Stimulated activated CD8-positive, alpha-beta memory T cell treated with anti-CD3 and anti-CD28 coated beads, Interleukin-12 subunit alpha, Interleukin-12 subunit beta, amount 100 ng/mL, for 4 hours (primary cell): ENCODE data around the gene SRC.

Experiments
- DNase-seq: peaks from one replicate; pipeline ENCODE4 v3.0.0-alpha.2; 2020; ENCODE audit warnings: low read depth

SRC gene

DNA sequence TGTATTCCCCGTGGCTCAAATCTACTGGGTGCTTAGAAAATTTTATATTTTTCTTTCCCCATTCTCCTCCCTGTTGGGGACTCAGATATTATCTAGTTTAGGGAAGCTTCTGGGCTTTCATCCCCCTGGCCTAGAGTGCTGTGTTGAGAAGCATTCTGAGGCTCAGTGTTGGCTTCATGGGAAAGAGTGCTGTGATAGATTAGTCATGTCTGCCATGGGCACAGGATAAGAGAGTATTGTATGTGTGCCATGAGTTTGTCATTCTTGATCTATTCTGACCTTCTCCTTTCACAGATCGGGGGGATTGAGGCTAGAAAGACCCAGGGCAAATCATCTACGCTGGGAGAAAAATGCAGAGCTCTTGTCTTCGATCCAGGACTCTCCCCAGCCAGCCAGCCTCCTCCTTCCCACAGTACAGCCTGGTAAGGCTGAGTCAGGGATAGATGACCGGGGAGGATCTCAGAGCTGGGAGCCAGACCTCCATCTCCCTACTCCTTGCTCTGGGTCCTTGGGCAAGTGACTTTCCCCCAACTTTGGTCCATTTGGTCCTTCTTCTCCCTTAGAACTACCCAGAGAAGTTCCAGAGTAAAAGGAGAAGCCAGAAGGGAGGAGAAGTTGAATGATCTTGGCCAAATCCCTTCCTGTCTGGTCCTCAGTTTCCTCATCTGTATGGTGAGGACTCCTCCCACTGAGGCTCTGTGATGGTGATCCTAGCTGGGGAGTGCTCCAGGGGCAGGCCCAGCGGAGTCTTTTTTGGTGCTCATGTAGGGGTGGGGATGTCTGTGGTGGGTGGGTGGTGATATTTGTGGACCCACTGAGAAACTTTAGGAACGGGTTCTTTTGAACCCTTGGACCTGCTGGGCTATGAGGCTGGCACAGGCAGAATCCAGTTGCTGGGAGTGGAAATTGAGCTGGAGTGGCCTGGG, 5.0 kb downstream of the SRC start:
- no peak for DNase-seq

DNA sequence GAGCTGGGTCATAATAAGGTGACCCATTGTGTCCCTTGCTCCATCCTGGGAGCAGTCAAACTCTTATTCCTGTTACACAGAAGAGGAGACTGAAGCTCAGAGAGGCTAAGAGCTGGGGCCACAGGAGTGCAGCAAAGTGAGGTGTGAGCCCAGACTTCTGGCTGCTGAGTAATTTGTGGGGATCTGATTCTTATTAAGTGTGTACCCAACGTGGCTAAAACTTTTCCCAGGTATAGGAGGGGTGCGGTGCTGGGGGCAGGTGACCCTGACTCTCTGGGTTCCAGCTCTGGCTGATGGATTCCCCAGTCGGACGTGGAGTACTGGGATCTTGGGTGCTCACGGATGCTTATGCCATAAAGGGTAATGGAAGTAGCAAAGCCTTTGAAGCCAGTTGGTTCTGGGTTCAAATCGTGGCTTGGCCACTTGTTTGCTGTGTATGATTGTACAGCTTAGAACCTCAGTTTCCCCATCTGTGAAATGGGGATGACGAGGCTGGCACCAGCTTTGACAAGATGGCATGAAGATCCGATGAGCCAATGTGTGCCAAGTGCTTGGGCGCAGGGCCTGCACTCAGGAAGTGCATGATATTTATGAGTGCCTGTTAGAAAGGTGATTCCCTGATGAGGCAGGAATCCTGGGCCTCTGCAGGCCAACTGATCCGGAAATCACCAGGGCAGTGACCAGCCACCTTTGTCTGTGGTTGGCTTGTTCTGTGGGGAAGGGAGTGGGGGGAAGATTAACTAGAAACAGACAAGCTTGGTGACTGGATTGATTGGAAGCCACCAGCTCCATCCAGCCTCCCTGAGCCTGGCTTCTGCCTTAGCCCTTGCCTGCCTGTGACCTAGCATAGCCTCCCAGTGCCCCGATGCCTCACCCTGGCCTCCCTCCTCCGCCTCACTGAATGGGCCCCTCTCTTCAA, 6.0 kb downstream of the SRC start:
- no peak for DNase-seq

DNA sequence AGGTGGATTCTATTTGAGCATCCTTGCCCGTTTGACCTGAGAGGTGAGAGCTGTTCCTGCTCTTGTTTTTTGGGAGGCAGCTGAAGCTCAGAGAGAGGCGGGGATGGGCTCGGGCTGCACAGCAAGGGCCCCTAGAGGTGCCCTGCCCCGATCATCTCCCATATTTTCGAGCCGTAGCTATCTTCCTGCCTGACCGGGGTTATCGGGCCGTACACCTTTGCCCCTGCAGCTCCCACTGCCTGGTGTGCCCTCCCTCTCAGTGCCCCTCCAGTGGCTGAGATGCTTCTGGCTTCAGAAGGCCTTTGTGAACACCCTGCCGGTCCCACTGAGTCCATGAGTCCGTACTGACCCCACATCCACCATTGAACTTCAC, 6.7 kb downstream of the SRC start:
- DNase-seq = no peak

DNA sequence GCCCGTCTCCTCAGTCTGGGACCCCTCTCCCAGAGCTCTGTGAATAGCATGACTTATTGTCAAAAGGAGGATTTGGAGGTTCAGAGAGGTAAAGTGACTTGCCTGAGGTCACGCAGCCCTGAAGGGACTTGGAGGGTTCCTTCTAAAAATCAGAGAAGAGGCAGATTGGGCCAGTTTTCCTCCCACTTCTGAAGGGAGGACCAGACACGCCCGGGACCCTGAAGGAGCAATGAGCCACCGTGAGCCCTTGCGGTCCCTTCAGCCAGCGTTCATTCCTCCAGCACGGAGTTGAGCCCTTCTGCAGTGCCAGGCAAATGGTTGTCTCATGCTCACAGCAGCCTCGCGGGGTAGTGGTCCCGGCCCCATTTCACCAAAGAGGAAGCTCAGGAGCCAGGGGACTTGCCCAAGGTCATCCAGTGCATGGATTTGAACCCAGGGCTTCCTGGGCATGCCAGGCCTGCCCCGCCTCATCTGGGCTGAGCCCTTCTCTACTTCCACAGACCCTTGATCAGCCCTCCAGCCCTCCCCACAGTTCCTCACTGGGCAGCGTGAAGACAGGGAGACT, 7.4 kb downstream of the SRC start:
- DNase-seq = no peak

GRCh38 chr20:37354210-37355195, 8.6 kb downstream of the SRC start:
- no peak for DNase-seq

DNA sequence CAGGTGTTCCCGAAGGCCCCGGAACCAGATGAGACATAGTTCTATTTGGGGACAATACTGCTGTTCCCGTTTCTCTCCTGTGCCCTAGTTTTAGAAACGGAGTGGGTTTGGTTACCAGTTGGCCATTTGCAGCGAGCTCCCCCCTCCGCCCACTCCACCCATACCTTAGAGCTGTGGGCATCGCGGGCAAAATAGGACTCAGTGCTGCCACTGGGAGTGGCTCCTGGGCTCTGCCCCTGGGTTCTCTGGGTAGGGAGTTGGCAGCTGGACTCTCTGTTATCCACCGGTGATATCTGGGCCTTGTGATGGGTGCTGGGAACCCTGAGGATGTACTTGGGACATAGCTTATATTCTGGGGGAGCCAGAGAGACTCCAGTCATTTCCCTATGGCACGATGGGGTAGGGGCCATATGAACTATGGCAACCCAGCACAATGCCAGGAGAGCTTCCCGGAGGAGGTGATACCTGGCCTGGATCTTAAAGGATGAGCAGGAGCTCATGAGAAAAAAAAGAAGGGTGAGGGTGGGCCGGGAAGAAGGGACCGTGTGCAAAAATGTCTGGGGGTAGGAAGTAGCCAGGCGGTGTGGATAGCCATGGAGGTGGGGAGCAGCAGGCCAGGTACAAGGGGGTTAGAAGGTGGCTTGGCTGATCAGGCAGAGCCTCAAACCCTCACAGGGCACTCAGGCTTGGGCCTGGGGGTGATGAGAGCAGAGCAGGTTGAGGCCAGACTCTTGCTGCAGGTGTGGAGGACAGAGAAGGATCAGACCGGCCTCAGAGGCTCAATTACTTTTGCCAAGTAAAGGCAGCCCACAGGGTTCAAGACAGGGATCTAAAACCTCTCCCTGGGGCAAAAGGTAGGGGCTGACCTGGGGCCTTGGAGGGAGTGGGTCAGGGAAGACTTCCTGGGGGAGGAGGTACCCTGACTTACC, 9.6 kb downstream of the SRC start:
- DNase-seq = no peak

DNA sequence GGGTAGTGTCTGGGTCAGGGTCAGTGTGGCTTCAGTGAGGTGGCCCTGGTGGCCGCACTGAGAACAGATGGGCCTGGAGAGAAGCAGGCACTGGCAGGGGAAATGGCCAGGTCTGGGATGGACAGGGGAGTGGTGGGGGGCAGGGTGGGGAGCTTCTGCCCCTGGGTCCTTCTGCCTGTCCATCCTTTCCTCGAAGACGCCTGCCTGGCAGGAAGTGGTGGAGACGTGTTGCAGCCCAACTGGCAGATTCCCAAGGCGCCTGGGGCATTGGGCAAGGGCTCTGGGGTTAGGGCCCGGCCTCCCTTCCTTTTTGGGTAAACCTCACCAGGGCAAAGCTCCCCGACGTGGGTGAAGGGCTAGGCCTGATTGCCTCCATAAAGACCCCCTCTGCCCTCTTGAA, 10.4 kb downstream of the SRC start:
- DNase-seq = no peak

- no peak for DNase-seq
Measured at GRCh38 chr20:37356961-37357371, 11.0 kb downstream of the SRC start.

DNA sequence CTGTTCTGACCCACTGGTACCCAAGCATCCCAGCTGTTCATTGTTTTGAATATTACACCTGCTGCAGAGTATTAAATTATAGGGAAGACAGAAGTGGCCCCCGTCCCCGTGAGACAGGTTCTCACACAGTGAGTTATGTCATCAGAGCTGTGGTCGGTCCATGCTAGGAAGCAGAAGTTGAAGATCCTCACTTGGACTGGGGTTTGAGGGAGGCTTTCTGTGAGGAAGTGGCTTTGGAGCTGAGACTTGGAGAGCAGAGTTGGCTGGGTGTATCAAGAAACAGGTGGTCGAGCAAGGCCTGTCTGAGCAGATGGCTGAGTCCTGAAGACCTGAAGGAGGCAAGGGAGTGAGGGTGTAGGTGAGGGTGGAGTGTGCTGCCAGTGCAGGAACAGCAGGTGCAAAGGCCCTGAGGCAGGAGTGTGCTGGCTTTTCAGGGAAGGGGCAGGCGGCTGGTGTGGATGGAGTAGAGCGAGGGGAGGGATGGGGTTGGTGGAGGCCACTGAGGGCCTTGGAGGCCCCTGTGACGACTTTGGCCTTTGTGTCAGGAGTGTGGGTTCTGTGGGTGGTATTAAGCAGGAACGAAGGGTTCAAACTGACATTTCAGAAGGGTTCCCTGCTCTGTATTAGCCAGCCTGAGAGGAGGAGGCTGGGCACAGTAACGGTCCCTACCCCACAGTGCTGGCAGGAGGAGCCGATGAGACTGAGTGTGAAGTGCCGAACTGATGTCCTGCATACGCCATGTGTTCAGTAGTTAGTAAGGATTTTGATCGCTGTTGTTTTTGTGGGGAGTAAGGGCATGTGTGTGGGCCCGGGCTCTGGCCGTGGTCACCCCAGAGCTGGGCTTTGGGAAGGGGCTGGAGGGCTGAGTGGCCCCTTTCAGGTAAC, 11.8 kb downstream of the SRC start:
- no peak for DNase-seq

DNA sequence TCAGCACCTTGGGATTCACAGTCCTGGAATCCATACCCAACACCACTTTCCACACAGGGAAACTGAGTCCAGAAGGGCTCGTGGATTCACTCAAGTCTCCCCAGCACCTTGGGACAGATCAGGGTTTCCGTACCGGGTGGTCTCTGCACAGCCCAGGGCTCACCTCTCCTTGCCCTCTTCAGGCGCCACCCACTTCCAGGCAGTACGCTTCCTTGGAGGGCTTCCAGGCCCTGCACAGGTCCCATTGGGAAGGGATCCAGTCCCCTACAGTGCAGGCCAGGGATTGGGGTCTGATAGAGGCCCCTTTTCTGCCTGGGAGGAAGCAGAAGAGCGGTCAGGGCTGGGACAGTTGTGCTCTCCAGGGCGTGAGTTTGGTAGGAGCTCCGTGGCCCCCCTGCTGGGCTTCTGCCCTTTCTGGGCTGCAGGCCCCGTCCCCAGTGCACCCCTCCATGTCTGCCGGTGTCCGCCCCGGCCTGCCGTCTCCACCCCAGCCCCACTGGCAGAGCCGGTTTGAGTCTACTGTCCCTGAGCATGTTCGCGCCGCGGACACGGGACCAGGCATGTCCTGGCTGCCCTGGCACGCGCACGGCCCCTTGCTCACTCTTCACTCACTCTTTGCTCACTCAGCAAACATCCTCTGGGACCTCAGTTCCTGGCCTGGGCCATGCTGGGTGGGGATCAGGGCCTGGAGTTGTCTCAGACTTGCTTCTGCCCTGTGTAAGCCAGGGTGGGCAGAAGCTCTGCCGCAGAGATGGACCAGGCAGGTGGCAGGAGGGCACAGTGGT, 12.6 kb downstream of the SRC start:
- DNase-seq = no peak

GRCh38 chr20:37359331-37359730, 13.4 kb downstream of the SRC start:
- no peak for DNase-seq

DNA sequence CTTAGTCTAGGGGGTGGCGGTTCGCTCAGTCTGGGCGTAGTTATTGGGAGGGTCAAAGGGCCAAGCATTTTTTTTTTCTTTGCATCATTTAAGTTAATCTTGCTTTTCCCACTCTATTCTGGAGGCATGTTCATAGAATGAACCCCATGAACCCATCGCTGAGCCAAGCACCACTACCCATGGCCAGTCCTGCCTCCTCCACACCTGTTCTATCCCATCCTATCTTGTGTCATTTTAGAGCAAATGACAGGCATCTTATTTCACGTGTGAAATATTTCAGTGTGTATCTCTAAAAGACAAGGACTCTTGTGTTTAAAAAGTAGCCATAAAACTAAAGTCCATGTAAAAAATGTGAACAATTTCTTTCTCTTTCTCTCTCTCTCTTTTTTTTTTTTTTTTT, 13.9 kb downstream of the SRC start:
- DNase-seq = no peak

DNA sequence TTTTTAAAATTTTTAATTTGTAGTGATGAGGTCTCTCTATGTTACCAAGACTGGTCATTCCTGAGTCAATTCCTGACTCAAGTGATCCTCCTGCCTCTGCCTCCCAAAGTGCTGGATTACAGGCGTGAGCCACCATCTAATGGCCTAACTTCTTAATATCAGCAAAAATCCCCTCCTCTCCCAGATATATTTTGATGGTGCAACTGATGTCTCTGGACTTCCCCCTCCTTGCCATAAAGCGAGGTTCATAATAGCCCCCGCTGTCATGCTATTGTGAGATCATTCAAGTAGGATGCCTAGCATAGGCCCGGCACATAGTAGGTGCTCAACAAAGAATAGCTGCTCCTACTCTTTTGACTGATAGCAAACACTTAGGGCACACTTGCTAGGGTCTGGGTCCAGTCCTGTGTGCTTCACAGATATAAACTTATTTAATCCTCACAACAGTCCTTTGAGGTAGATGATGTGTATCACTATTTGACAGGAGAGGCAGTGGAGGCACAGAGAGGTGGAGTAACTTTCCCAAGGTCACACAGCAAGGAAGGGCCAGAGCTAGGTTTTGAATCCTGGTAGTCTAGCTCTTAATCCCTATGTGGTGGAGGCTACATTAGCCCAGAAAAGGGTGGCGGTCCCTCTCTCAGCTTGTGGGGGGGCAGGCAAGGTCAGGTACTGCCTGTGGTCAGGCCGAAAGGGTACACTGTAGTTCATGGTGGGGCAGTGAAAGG, 14.6 kb downstream of the SRC start:
- no peak for DNase-seq

DNA sequence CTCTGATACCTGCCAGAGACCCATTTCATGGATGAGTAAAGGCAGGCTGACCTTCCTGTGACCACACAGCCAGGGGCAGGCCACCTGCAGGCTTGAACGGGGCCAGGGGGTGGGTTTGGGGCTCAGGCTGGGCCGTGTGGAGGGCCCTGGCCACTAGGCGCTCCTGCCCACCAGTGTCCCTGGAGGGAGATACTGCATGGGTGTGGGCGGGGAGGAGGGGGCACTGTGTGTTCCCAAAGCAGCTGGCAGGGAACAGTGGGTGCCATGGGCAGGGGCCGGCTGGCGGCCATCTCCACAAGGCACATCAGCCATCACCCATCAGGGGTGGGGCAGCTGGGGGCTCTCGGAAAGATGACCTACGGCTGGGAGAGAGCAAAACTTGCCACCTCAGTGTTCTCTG, 15.4 kb downstream of the SRC start:
- no peak for DNase-seq

- DNase-seq = no peak
Measured at GRCh38 chr20:37362231-37362792, 16.4 kb downstream of the SRC start.

GRCh38 chr20:37362821-37363220, 16.9 kb downstream of the SRC start:
- no peak for DNase-seq

GRCh38 chr20:37363221-37364012, 17.5 kb downstream of the SRC start:
- no peak for DNase-seq
